ENCODE data around the gene LNP1. TPM values are rescaled to one million over a fixed set of nuclear protein-coding genes. Genes with fewer than 3 reads are reported as not detected.

The LNP1 gene
- polyA plus RNA-seq, 2 of the 4 experiments (the other 2 are of a cell fraction) = 1.3 to 2.0 TPM

GRCh38 chr3:100468676-100469075, 67.3 kb downstream of the LNP1 start:
- FAIRE-seq = no peak
- no peaks in the 10 kb centered on the region for H3K4me1 ChIP-seq
- no peak overlapping the region for H3K4me2 ChIP-seq
- H3K27ac ChIP-seq = no peak overlapping the region
- DNase-seq (ENCODE audit: low read depth in 1 of 2, low spot score in 1 of 2) = no peak
- no peak overlapping the region for H3K4me3 ChIP-seq
- no peak for ATAC-seq
- 88% methylated on average over 2 of the region's 2 CpGs for WGBS (ENCODE audit: missing lambda C conversion rate)
- CTCF ChIA-PET = interaction anchor here (0.8 to 3.5 kb wide), 3 partner anchors 13 to 152 kb away, joined by 3 to 21 read pairs (median 4); no protein-coding TSS in a partner anchor
- no peaks in the 10 kb centered on the region for H3K9me3 ChIP-seq
- TF ChIP-seq ZSCAN20 (CRISPR knock-in tag; IDR thresholded peaks at IDR 0.05) = no peak
- no peak for TF ChIP-seq CTCF (IDR thresholded peaks at IDR 0.05)
- TF ChIP-seq FOSL2 (IDR thresholded peaks at IDR 0.05) = no peak
- TF ChIP-seq FOSL2 (CRISPR knock-in tag; IDR thresholded peaks at IDR 0.05) = no peak
- TF ChIP-seq BCL3 (IDR thresholded peaks at IDR 0.05) = no peak
- no peak for TF ChIP-seq RCOR1 (IDR thresholded peaks at IDR 0.05; ENCODE audit: low read depth, low read length)
- no peak for TF ChIP-seq CHD2 (IDR thresholded peaks at IDR 0.05; ENCODE audit: low read length, partially characterized antibody)
- TF ChIP-seq SREBF2 (IDR thresholded peaks at IDR 0.05) = no peak
- TF ChIP-seq E2F6 (IDR thresholded peaks at IDR 0.05; ENCODE audit: borderline replicate concordance, low read depth) = no peak
- TF ChIP-seq USF2 (IDR thresholded peaks at IDR 0.05) = no peak
- no peak for TF ChIP-seq POLR2AphosphoS2 (conservative IDR thresholded peaks at IDR 0.05; ENCODE audit: low read length)
- no peak for TF ChIP-seq TFCP2L1 (CRISPR knock-in tag; IDR thresholded peaks at IDR 0.05)
- TF ChIP-seq PHF8 (IDR thresholded peaks at IDR 0.05; ENCODE audit: borderline replicate concordance, low read depth) = no peak
- TF ChIP-seq TP53 (CRISPR knock-in tag; IDR thresholded peaks at IDR 0.05) = no peak
- TF ChIP-seq HOXA7 (CRISPR knock-in tag; IDR thresholded peaks at IDR 0.05) = no peak
- TF ChIP-seq JUNB (IDR thresholded peaks at IDR 0.05) = no peak
- TF ChIP-seq BHLHE40 (IDR thresholded peaks at IDR 0.05; ENCODE audit: low read depth, low read length) = no peak
- TF ChIP-seq JUN (IDR thresholded peaks at IDR 0.05) = no peak
- POLR2A ChIA-PET = no interaction called here

GRCh38 chr3:100470951-100471350, 69.6 kb downstream of the LNP1 start:
- TF ChIP-seq HOXA7 (CRISPR knock-in tag; IDR thresholded peaks at IDR 0.05) (no peak), POLR2A (IDR thresholded peaks at IDR 0.05; ENCODE audit: low read length) (no peak), ATOH8 (CRISPR knock-in tag; IDR thresholded peaks at IDR 0.05; ENCODE audit: low read depth) (no peak), PBX3 (IDR thresholded peaks at IDR 0.05) (no peak), REST (IDR thresholded peaks at IDR 0.05) (no peak), SMC3 (IDR thresholded peaks at IDR 0.05) (no peak)
- no peak for FAIRE-seq
- DNase-seq (ENCODE audit: low read depth in 1 of 2, low spot score in 1 of 2) = no peak
- H3K27ac ChIP-seq = no peak overlapping the region
- H3K4me1 ChIP-seq = no peaks in the 10 kb centered on the region
- no peaks in the 10 kb centered on the region for H3K9me3 ChIP-seq
- no peak overlapping the region for H3K4me2 ChIP-seq
- CTCF ChIA-PET = interaction anchor here (0.6 to 3.5 kb wide), 6 partner anchors 9 to 120 kb away, joined by 3 to 21 read pairs (median 3); no protein-coding TSS in a partner anchor
- no peak for ATAC-seq
- H3K4me3 ChIP-seq = no peak overlapping the region
- POLR2A ChIA-PET = no interaction called here
- 94% methylated on average over 1 of the region's 1 CpG for WGBS (ENCODE audit: missing lambda C conversion rate)
